Body of pancreas (tissue), 4 donors: Measurements from ENCODE around the gene NLGN1.

ENCODE experiments used
- CTCF ChIP-seq, 7 experiments: fragments of 450-650 bp in 4 of 7; fragments of 200-600 bp in 3 of 7; sonication (generic) in 3 of 7; IDR thresholded peaks; one replicate each; pipeline ENCODE4 v1.5.1; 2016 to 2019; ENCODE audit warnings: antibody characterized with exemption in 7 of 7
- POLR2A ChIP-seq, 3 donors: fragments of 450-650 bp; IDR thresholded peaks; one replicate each; pipeline ENCODE4 v1.6.1; 2016; ENCODE audit warnings: antibody characterized with exemption in 3 of 3, mild to moderate bottlenecking in 2 of 3

DNA sequence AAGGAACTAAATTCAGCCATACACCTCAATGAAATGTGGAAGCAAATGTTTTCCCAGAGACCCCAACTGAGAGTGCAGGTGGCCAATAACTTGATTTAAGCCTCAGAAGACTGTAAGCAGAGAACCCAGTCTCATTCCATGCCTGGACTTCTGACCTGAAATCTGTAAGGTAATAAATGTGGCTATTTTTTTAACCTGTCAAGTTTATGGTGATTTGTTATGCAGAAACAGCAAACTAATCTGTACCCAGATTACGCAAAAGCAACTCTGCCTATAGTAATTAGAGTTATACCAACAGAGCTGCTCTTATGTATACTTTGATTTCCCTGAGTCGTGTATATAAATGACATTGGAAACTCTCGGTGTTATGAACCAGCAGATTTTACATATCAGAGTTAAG is 927.6 kb downstream of the NLGN1 start:
- no peak for TF ChIP-seq CTCF (IDR thresholded peaks at IDR 0.05)
- no peak for TF ChIP-seq POLR2A (IDR thresholded peaks at IDR 0.05)
